Measurements from ENCODE around the gene COX20.
A peak's percentile ranks its signal among the peaks of the same experiment; 100 is the strongest.

COX20 gene

GRCh38 chr1:244861683-244862082 lies 26.2 kb downstream of the COX20 start:
- no peak for DNase-seq (ENCODE audit: low spot score)

GRCh38 chr1:244862354-244862698 lies 26.9 kb downstream of the COX20 start:
- DNase-seq (ENCODE audit: low spot score) = no peak
- no peak for TF ChIP-seq CTCF (IDR thresholded peaks at IDR 0.05; ENCODE audit: extremely low read depth, missing control alignments)

More at GRCh38 chr1:244861683-244862082, 26.2 kb downstream of the COX20 start:
- no peak for TF ChIP-seq CTCF (IDR thresholded peaks at IDR 0.05; ENCODE audit: extremely low read depth, missing control alignments)

- no peak for TF ChIP-seq CTCF (IDR thresholded peaks at IDR 0.05; ENCODE audit: extremely low read depth, missing control alignments)
Observed at GRCh38 chr1:244862699-244863490, 27.4 kb downstream of the COX20 start.

GRCh38 chr1:244863491-244864252 lies 28.2 kb downstream of the COX20 start:
- TF ChIP-seq CTCF (IDR thresholded peaks at IDR 0.05; ENCODE audit: extremely low read depth, missing control alignments) = no peak
- peak; percentile 37 for DNase-seq (ENCODE audit: low spot score)

More at GRCh38 chr1:244862699-244863490, 27.4 kb downstream of the COX20 start:
- peak; percentile 96 for DNase-seq (ENCODE audit: low spot score)

- no peak for TF ChIP-seq CTCF (IDR thresholded peaks at IDR 0.05; ENCODE audit: extremely low read depth, missing control alignments)
- DNase-seq (ENCODE audit: low spot score) = peak; percentile 94
Observed at GRCh38 chr1:244864253-244865027, 29.0 kb downstream of the COX20 start, which contains the start of gene HNRNPU. Gene HNRNPU (minus strand): TSS chr1:244864543. CDS start chr1:244864307, 236 bp downstream.

GRCh38 chr1:244865028-244865371 lies 29.5 kb downstream of the COX20 start:
- TF ChIP-seq CTCF (IDR thresholded peaks at IDR 0.05; ENCODE audit: extremely low read depth, missing control alignments) = no peak
- no peak for DNase-seq (ENCODE audit: low spot score)

Measured in GM20000 (cell line).